ENCODE data around the gene UNC119. TPM values are rescaled to one million over a fixed set of nuclear protein-coding genes. Genes with fewer than 3 reads are reported as not detected.

Gene UNC119
- total and polyA plus RNA-seq, 2 of the 13 experiments (the other 11 are each of a cell fraction or from before 2014, with no cell fraction given), result 10.4 to 63.1 TPM

DNA sequence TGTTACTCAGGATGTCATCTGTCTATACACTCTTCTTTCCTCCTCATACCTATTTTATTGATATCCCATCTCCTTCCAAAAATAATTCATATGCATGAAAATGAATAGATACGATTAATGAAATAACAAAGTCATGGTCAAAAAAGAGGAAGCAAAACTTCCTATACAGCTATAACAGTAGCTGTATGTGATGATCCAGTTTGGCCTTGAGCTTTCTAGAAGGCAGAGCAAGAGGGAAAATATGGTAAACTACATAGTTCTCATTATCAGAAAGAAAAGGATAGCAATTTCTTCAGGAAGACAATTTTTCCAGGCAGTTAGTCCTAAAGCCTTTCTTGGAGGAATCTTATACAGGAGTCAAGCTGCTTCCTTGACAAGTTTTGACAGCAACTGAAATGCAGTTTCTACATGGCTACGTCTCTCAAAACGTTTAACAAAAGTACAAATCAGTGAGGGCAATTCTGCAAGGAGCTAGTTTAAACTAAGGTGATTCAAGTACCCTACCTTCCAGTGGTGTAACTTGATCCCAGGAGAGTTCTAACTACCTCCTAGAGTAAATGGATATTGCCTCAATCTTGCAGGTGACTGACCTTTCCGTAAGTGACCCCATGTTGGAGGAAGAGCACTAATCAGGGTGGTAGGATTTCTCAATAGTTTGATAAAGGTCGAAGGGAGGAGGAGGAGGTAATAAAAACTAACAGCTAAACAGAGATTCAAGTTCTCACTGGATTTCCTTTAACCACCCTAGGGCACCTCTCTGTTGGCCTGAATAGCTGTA lies 45.4 kb upstream of the UNC119 start:
- no peak for FAIRE-seq
- WGBS (ENCODE audit: low lambda C conversion rate), result 32% methylated on average over 5 of the region's 5 CpGs
- H3K9ac ChIP-seq (ENCODE audit: insufficient read depth, low read depth, low read length), result peak overlapping the region; percentile 88

DNA sequence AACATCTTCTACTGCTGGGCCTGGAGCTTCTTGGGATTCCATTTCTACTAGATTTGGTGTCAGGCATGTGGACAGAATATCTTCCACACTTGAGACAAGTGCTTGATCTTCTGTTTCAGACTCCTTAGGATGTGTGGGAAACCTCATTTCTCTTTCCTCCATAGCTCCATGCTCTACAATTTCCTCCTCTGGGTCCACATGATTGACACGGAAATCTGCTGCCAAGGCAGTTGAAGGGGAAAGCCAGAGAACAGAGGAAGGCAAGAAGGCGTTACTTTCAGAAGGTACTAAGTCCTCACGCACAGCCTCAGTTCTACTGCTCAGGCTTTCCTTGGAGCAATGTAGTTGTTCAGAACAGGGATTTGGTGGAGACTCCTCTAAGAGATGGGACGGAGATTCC lies 39.8 kb upstream of the UNC119 start:
- FAIRE-seq, result no peak
- peaks cover 3% of the 10 kb centered on the region for H3K79me2 ChIP-seq (ENCODE audit: insufficient read depth, low read length)
- ChIA-PET POLR2A (no interaction called here), CTCF (ENCODE audit: low intra/inter-chr PET ratio, low total read pairs) (no interaction called here)
- intact Hi-C loops (cut with micrococcal nuclease; ENCODE audit: unreplicated experiment) (no loop called here), in situ Hi-C loops (cut with HindIII; ENCODE audit: extremely low pct_ligation_motif_present, low pct_unique_long_range_greater_than_20kb) (no loop called here)
- no peak overlapping the region for H2AFZ ChIP-seq (ENCODE audit: low read length)
- no peak for ATAC-seq
- TF ChIP-seq, protein P1, sequence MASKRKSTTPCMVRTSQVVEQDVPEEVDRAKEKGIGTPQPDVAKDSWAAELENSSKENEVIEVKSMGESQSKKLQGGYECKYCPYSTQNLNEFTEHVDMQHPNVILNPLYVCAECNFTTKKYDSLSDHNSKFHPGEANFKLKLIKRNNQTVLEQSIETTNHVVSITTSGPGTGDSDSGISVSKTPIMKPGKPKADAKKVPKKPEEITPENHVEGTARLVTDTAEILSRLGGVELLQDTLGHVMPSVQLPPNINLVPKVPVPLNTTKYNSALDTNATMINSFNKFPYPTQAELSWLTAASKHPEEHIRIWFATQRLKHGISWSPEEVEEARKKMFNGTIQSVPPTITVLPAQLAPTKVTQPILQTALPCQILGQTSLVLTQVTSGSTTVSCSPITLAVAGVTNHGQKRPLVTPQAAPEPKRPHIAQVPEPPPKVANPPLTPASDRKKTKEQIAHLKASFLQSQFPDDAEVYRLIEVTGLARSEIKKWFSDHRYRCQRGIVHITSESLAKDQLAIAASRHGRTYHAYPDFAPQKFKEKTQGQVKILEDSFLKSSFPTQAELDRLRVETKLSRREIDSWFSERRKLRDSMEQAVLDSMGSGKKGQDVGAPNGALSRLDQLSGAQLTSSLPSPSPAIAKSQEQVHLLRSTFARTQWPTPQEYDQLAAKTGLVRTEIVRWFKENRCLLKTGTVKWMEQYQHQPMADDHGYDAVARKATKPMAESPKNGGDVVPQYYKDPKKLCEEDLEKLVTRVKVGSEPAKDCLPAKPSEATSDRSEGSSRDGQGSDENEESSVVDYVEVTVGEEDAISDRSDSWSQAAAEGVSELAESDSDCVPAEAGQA (IDR thresholded peaks at IDR 0.05; ENCODE audit: low read depth), result no peak
- TF ChIP-seq, protein P1 (CRISPR knock-in tag; IDR thresholded peaks at IDR 0.05; ENCODE audit: borderline replicate concordance), result no peak
- no peak for TF ChIP-seq GATAD1 (CRISPR knock-in tag; IDR thresholded peaks at IDR 0.05)
- TF ChIP-seq ZMYM3 (CRISPR knock-in tag; IDR thresholded peaks at IDR 0.05), result no peak
- TF ChIP-seq ZNF552 (CRISPR knock-in tag; IDR thresholded peaks at IDR 0.05; ENCODE audit: borderline replicate concordance), result no peak
- no peak for TF ChIP-seq ZBTB21 (CRISPR knock-in tag; IDR thresholded peaks at IDR 0.05)
- no peaks in the 10 kb centered on the region for H3K27me3 ChIP-seq (ENCODE audit: control insufficient read depth in 1 of 2, insufficient read depth in 2 of 2, low read length in 2 of 2)
- TSS peak; percentile 37 for BruUV-seq (replicated peaks)
- no peaks in the 10 kb centered on the region for H4K20me1 ChIP-seq (ENCODE audit: insufficient read depth, low read length)
- peaks cover 17 to 43% of the 10 kb centered on the region in 2 experiments for H3K36me3 ChIP-seq (replicated peaks in 1 of 2; ENCODE audit: control insufficient read depth in 1 of 2, insufficient read depth in 2 of 2, low read length in 2 of 2)
- H3K4me3 ChIP-seq (replicated peaks in 1 of 3; ENCODE audit: insufficient read depth in 1 of 3, low read depth in 2 of 3, low read length in 3 of 3), result no peak overlapping the region
- peaks cover 3% of the 10 kb centered on the region for H3K4me1 ChIP-seq (ENCODE audit: insufficient read depth, low read length)
- WGBS (ENCODE audit: low lambda C conversion rate), result 95% methylated on average over 4 of the region's 4 CpGs
- H3K9me3 ChIP-seq (ENCODE audit: low read length), result no peaks in the 10 kb centered on the region
- no peak overlapping the region for H3K4me2 ChIP-seq (ENCODE audit: low read depth, low read length)
- no peak for DNase-seq (ENCODE audit: low spot score)
- H3K27ac ChIP-seq (ENCODE audit: extremely low read length, insufficient read depth, low read length), result no peak overlapping the region
- H3K9ac ChIP-seq (ENCODE audit: insufficient read depth, low read depth, low read length), result no peak overlapping the region

More for the DNA sequence above, 45.4 kb upstream of the UNC119 start:
- Histone ChIP-seq H3K27me3 (ENCODE audit: control insufficient read depth in 1 of 2, insufficient read depth in 2 of 2, low read length in 2 of 2) (no peaks in the 10 kb centered on the region; a peak in 1 of 5 replicates), H3K4me1 (ENCODE audit: insufficient read depth, low read length) (peaks cover 17% of the 10 kb centered on the region), H3K9me3 (ENCODE audit: low read length) (no peaks in the 10 kb centered on the region), H3K27ac (ENCODE audit: extremely low read length, insufficient read depth, low read length) (peak overlapping the region; percentile 80), H3K4me3 (replicated peaks in 1 of 3; ENCODE audit: insufficient read depth in 1 of 3, low read depth in 2 of 3, low read length in 3 of 3) (peak overlapping the region; percentile 87 to 95 (median 95)), H2AFZ (ENCODE audit: low read length) (no peak overlapping the region), H4K20me1 (ENCODE audit: insufficient read depth, low read length) (no peaks in the 10 kb centered on the region), H3K4me2 (ENCODE audit: low read depth, low read length) (peak overlapping the region; percentile 98), H3K79me2 (ENCODE audit: insufficient read depth, low read length) (peaks cover 14% of the 10 kb centered on the region), H3K36me3 (replicated peaks in 1 of 2; ENCODE audit: control insufficient read depth in 1 of 2, insufficient read depth in 2 of 2, low read length in 2 of 2) (peaks cover 0 to 4% of the 10 kb centered on the region in 2 experiments; a peak in 2 of 5 replicates)
- intact Hi-C loops (cut with micrococcal nuclease; ENCODE audit: unreplicated experiment), result no loop called here
- ChIA-PET CTCF (ENCODE audit: low intra/inter-chr PET ratio, low total read pairs) (no interaction called here), POLR2A (no interaction called here)
- no peak for ATAC-seq
- TF ChIP-seq CEBPG (CRISPR knock-in tag; IDR thresholded peaks at IDR 0.05) (peak; percentile 42; the same call in 1 of the 2 replicates), ZNF775 (CRISPR knock-in tag; IDR thresholded peaks at IDR 0.05; ENCODE audit: borderline replicate concordance) (no peak), EZH2 (conservative IDR thresholded peaks at IDR 0.05; ENCODE audit: low read depth, low read length) (no peak), SIX4 (CRISPR knock-in tag; IDR thresholded peaks at IDR 0.05) (peak; percentile 70; the same call in 1 of the 2 replicates), CENPT (CRISPR knock-in tag; IDR thresholded peaks at IDR 0.05; ENCODE audit: low read depth) (no peak), SIX1 (CRISPR knock-in tag; IDR thresholded peaks at IDR 0.05; ENCODE audit: borderline replicate concordance) (peak; percentile 84), ZNF205 (CRISPR knock-in tag; IDR thresholded peaks at IDR 0.05) (peak; percentile 99), ZNF44 (CRISPR knock-in tag; IDR thresholded peaks at IDR 0.05) (no peak), NR2F6 (IDR thresholded peaks at IDR 0.05) (peak; percentile 52), NR2F6 (CRISPR knock-in tag; IDR thresholded peaks at IDR 0.05) (no peak), NONO (IDR thresholded peaks at IDR 0.05) (no peak), NONO (CRISPR knock-in tag; conservative IDR thresholded peaks at IDR 0.05) (0 out of 2 replicates have a peak, but pooled peaks have one; percentile 5), FOSL2 (CRISPR knock-in tag; IDR thresholded peaks at IDR 0.05) (no peak), ZNF34 (CRISPR knock-in tag; IDR thresholded peaks at IDR 0.05; ENCODE audit: borderline replicate concordance) (no peak)
- BruUV-seq (replicated peaks), result no TSS peak
- peak; percentile 17 for DNase-seq (ENCODE audit: low spot score)
- in situ Hi-C loops (cut with HindIII; ENCODE audit: extremely low pct_ligation_motif_present, low pct_unique_long_range_greater_than_20kb), result no loop called here
